Measurements from ENCODE around the gene MX1. TPM values are rescaled to one million over a fixed set of nuclear protein-coding genes. Genes with fewer than 3 reads are reported as not detected.

Gene MX1
- total and polyA plus RNA-seq, 2 experiments from 2014 or later = 2.1 to 6.5 TPM

- H2AFZ ChIP-seq = no peak overlapping the region
- DNase-seq (ENCODE audit: low spot score) (no peak), ATAC-seq (no peak)
- 0 out of 3 replicates have a peak, but pooled peaks cover 4% of the 10 kb centered on the region for H3K4me1 Mint-ChIP-seq
- no peak overlapping the region for H3K4me3 ChIP-seq
- no peaks in the 10 kb centered on the region for H3K9me2 ChIP-seq (ENCODE audit: insufficient read depth)
- H3K36me3 ChIP-seq (ENCODE audit: insufficient read depth) = no peaks in the 10 kb centered on the region
- peaks cover 4% of the 10 kb centered on the region for H3K27me3 Mint-ChIP-seq (ENCODE audit: insufficient read depth, low read depth, poor library complexity)
- H3K79me2 ChIP-seq (replicated peaks; ENCODE audit: insufficient read depth) = no peaks in the 10 kb centered on the region
- H3K27ac Mint-ChIP-seq = no peak overlapping the region
- H3K27ac ChIP-seq (ENCODE audit: low read depth) = no peak overlapping the region
- no peaks in the 10 kb centered on the region for H3K9me3 Mint-ChIP-seq
- no peak overlapping the region for H3K4me3 Mint-ChIP-seq
- no peak overlapping the region for H3K4me2 ChIP-seq
- no peaks in the 10 kb centered on the region for H4K20me1 ChIP-seq (replicated peaks; ENCODE audit: insufficient read depth)
- H3K4me1 ChIP-seq (ENCODE audit: insufficient read depth) = no peaks in the 10 kb centered on the region
- no peaks in the 10 kb centered on the region for H3F3A ChIP-seq (replicated peaks; ENCODE audit: low read depth)
- TF ChIP-seq ZNF331 (CRISPR knock-in tag; IDR thresholded peaks at IDR 0.05; ENCODE audit: low read depth) (no peak), CTCF (conservative IDR thresholded peaks at IDR 0.05; ENCODE audit: low read depth in 2 of 2) (no peak), ETS1 (IDR thresholded peaks at IDR 0.05) (no peak), STAT1 (IDR thresholded peaks at IDR 0.05; ENCODE audit: unreplicated experiment) (no peak), EZH2phosphoT487 (IDR thresholded peaks at IDR 0.05; ENCODE audit: unreplicated experiment) (no peak), NANOG (IDR thresholded peaks at IDR 0.05; ENCODE audit: borderline replicate concordance) (no peak)
- no peaks in the 10 kb centered on the region for H3K27me3 ChIP-seq (ENCODE audit: insufficient read depth)
- peaks cover 4% of the 10 kb centered on the region; the same call in 1 of the 3 replicates for H3K36me3 Mint-ChIP-seq (ENCODE audit: low read depth)
These were observed 17.5 kb downstream of the MX1 start for GRCh38 chr21:41443562-41443961.

GRCh38 chr21:41444703-41445464 is 18.8 kb downstream of the MX1 start:
- no peaks in the 10 kb centered on the region for H3K4me1 ChIP-seq (ENCODE audit: insufficient read depth)
- H3K27ac ChIP-seq (ENCODE audit: low read depth) = no peak overlapping the region
- no peaks in the 10 kb centered on the region for H3K36me3 ChIP-seq (ENCODE audit: insufficient read depth)
- H3F3A ChIP-seq (replicated peaks; ENCODE audit: low read depth) = no peaks in the 10 kb centered on the region
- H3K79me2 ChIP-seq (replicated peaks; ENCODE audit: insufficient read depth) = no peaks in the 10 kb centered on the region
- no peak for TF ChIP-seq EZH2 (IDR thresholded peaks at IDR 0.05; ENCODE audit: low read depth, unreplicated experiment)
- TF ChIP-seq JUNB (IDR thresholded peaks at IDR 0.05; ENCODE audit: unreplicated experiment) = no peak
- no peak for TF ChIP-seq NANOG (IDR thresholded peaks at IDR 0.05; ENCODE audit: borderline replicate concordance)
- no peak for ATAC-seq
- no peak overlapping the region for H3K4me2 ChIP-seq
- Mint-ChIP-seq H3K36me3 (ENCODE audit: low read depth) (peaks cover 8% of the 10 kb centered on the region; the same call in 2 of the 3 replicates), H3K4me3 (no peak overlapping the region), H3K4me1 (0 out of 3 replicates have a peak, but pooled peaks cover 4% of the 10 kb centered on the region), H3K9me3 (no peaks in the 10 kb centered on the region), H3K27me3 (ENCODE audit: insufficient read depth, low read depth, poor library complexity) (peaks cover 4% of the 10 kb centered on the region), H3K27ac (no peak overlapping the region)
- no peak overlapping the region for H2AFZ ChIP-seq
- no peaks in the 10 kb centered on the region for H3K9me2 ChIP-seq (ENCODE audit: insufficient read depth)
- DNase-seq (ENCODE audit: low spot score) = no peak
- no peaks in the 10 kb centered on the region for H4K20me1 ChIP-seq (replicated peaks; ENCODE audit: insufficient read depth)
- H3K4me3 ChIP-seq = no peak overlapping the region
- H3K27me3 ChIP-seq (ENCODE audit: insufficient read depth) = no peaks in the 10 kb centered on the region
